Measurements from ENCODE around the gene RUNX3. TPM values are rescaled to one million over a fixed set of nuclear protein-coding genes. Genes with fewer than 3 reads are reported as not detected.
"Not testable (repeated sequence)": the region's sequence is repeated elsewhere in the genome, so short reads cannot be mapped to it uniquely, and the experiment has no call there.

Gene RUNX3
- total and polyA plus RNA-seq, 2 of the 8 experiments (the other 6 are each of a cell fraction or from before 2014, with no cell fraction given) = 0.62 to 0.82 TPM

- H3K27ac ChIP-seq (ENCODE audit: low read depth, low read length); H3K18ac ChIP-seq (ENCODE audit: extremely low read depth, low read length); H3K4me3 ChIP-seq (ENCODE audit: extremely low read depth in 1 of 4, insufficient read depth in 2 of 4, low read depth in 3 of 4, low read length in 4 of 4); H3K4ac ChIP-seq (replicated peaks; ENCODE audit: insufficient read length, low read depth, low read length); H3K56ac ChIP-seq (replicated peaks; ENCODE audit: insufficient read length, low read depth, low read length); H3K79me1 ChIP-seq (ENCODE audit: low read depth, low read length); FAIRE-seq; H2AK5ac ChIP-seq (ENCODE audit: low read depth, low read length); DNase-seq (ENCODE audit: low read depth in 1 of 2, low spot score in 2 of 2); H2AFZ ChIP-seq (ENCODE audit: low read length); H2BK5ac ChIP-seq (ENCODE audit: low read depth, low read length); H2BK120ac ChIP-seq (replicated peaks; ENCODE audit: low read depth, low read length); H3K23ac ChIP-seq (ENCODE audit: insufficient read length); H3K79me2 ChIP-seq (ENCODE audit: control insufficient read depth in 1 of 2, insufficient read depth in 2 of 2, low read length in 2 of 2); H3K23me2 ChIP-seq (ENCODE audit: low read depth, low read length); H3K36me3 ChIP-seq (ENCODE audit: control insufficient read depth in 2 of 4, insufficient read depth in 4 of 4, low read length in 3 of 4); H3K4me2 ChIP-seq (ENCODE audit: insufficient read depth in 1 of 2, low read depth in 2 of 2, low read length in 2 of 2); H4K8ac ChIP-seq (ENCODE audit: extremely low read depth, insufficient read depth, low read length); H3K4me1 ChIP-seq (replicated peaks in 1 of 4; ENCODE audit: control insufficient read depth in 3 of 4, insufficient read depth in 4 of 4, low read length in 3 of 4); H3K14ac ChIP-seq (ENCODE audit: insufficient read length); H3K27me3 ChIP-seq (replicated peaks in 1 of 4; ENCODE audit: control insufficient read depth in 3 of 4, extremely low read depth in 1 of 4, insufficient read depth in 3 of 4, low read length in 3 of 4); H2BK15ac ChIP-seq (ENCODE audit: low read length); H4K20me1 ChIP-seq (replicated peaks in 1 of 2; ENCODE audit: control insufficient read depth in 1 of 2, insufficient read depth in 2 of 2, low read length in 2 of 2); H4K91ac ChIP-seq (replicated peaks; ENCODE audit: insufficient read length, low read length); POLR2A ChIA-PET (ENCODE audit: partially characterized antibody); H3K9ac ChIP-seq (replicated peaks in 1 of 4; ENCODE audit: extremely low read depth in 1 of 4, low read depth in 3 of 4, low read length in 3 of 4); H2BK20ac ChIP-seq (ENCODE audit: low read length); H2BK12ac ChIP-seq (ENCODE audit: low read depth, low read length); H4K5ac ChIP-seq (ENCODE audit: insufficient read length, low read depth, low read length): not testable (repeated sequence)
- CTCF ChIA-PET (ENCODE audit: partially characterized antibody) = interaction anchor here (0.7 to 1.2 kb wide), 3 partner anchors 15 to 146 kb away, joined by 3 to 5 read pairs (median 3); no protein-coding TSS in a partner anchor
- H3K9me3 ChIP-seq (ENCODE audit: insufficient read depth in 2 of 2, low read depth in 1 of 2, low read length in 1 of 2) = peaks cover 13 to 24% of the 10 kb centered on the region in 2 experiments
- 67% methylated on average over 1 of the region's 1 CpG; no CpG with 5 or more reads in 1 of the 2 experiments for WGBS, 2 experiments (ENCODE audit: extremely low coverage in 1 of 2, insufficient coverage in 1 of 2, insufficient read length in 1 of 2, insufficient replicate concordance in 2 of 2, low coverage in 1 of 2, low lambda C conversion rate in 2 of 2, missing lambda C conversion rate in 1 of 2)
Measured at GRCh38 chr1:24891367-24891766, 38.7 kb downstream of the RUNX3 start.

All from H1 (cell line).